Measurements from ENCODE around the gene KCNQ1.

GRCh38 chr11:2530855-2531200 lies 86.0 kb downstream of the KCNQ1 start:
- TF ChIP-seq CTCF (IDR thresholded peaks at IDR 0.05) (no peak), EP300 (IDR thresholded peaks at IDR 0.05) (no peak), POLR2A (IDR thresholded peaks at IDR 0.05) (no peak)
